Right lobe of liver (tissue), 6 donors: ENCODE data around the gene NPSR1. TPM values are rescaled to one million over a fixed set of nuclear protein-coding genes. Genes with fewer than 3 reads are reported as not detected.

Experiments used
- ATAC-seq, 4 donors: fragments of 200-7000 bp; cut with Tn5 transposase; one replicate each; pipeline ENCODE4 v1.9.1; 2020; ENCODE audit warnings: mild to moderate bottlenecking in 4 of 4, moderate library complexity in 4 of 4
- DNase-seq, 3 donors: peaks; one replicate each; pipeline ENCODE4 v3.0.0-alpha.2; 2020
- H3K27ac ChIP-seq, 3 donors: fragments of 200-600 bp; one replicate each; pipeline ENCODE4 v1.8.0; 2022
- H3K27me3 ChIP-seq, 2 donors: fragments of 200-600 bp; one replicate each; pipeline ENCODE4 v1.8.0; 2022
- H3K36me3 ChIP-seq, 4 donors: fragments of 200-600 bp; sonication (generic) in 1 of 4; one replicate each; pipeline versions ENCODE4 v1.5.1 to v1.8.0; 2017 to 2022; ENCODE audit warnings: control low read depth in 1 of 4
- H3K4me1 ChIP-seq, 4 donors: fragments of 200-600 bp; sonication (generic) in 1 of 4; one replicate each; pipeline versions ENCODE4 v1.5.1 to v1.8.0; 2017 to 2022; ENCODE audit warnings: control low read depth in 1 of 4
- H3K4me3 ChIP-seq, 3 donors: fragments of 200-600 bp; one replicate each; pipeline ENCODE4 v1.8.0; 2022
- H3K9me3 ChIP-seq, 4 donors: fragments of 200-600 bp; sonication (generic) in 1 of 4; one replicate each; pipeline versions ENCODE4 v1.5.1 to v1.8.0; 2017 to 2022; ENCODE audit warnings: control low read depth in 1 of 4
- CTCF ChIP-seq, 4 donors: fragments of 200-600 bp in 3 of 4; fragments of 450-650 bp in 1 of 4; IDR thresholded peaks; one replicate each; pipeline versions ENCODE4 v1.5.1 to v1.8.0; 2016 to 2022; ENCODE audit warnings: antibody characterized with exemption in 4 of 4, mild to moderate bottlenecking in 2 of 4
- POLR2A ChIP-seq: fragments of 450-650 bp; IDR thresholded peaks from one replicate; pipeline ENCODE4 v1.6.1; 2017; ENCODE audit warnings: antibody characterized with exemption, mild to moderate bottlenecking
- WGBS: methylation state at CpG from one replicate; pipeline ENCODE4 v1.1.6; 2018; ENCODE audit warnings: low coverage, low lambda C conversion rate; ENCODE audit not compliant: insufficient coverage; ENCODE audit errors: missing lambda C conversion rate; 5-methylcytosine and 5-hydroxymethylcytosine counted together
- intact Hi-C, 2 donors: fragments of 100-400 bp; cut with DNase I; formaldehyde crosslinking; loops; one replicate each; pipeline versions ENCODE4 v1.11.2 to v1.14.1; 2022
- total RNA-seq, 6 experiments: library from RNA; depleted of rRNA in 2 of 6; stranded (reverse); fragments of >200 nt in 2 of 6; fragmentation: NEBNext Ultra II Directional in 3 of 6; extraction: Animal tissue kit (Norgen Biotek cat#: 25700) in 3 of 6; gene quantifications; one replicate each; pipeline versions ENCODE4 v1.1.0 to v1.2.4, GENCODE V29; 2016 to 2023
- donor health status: DM: no; HTN: yes; CAD: no.
- donor health status: DM: no; HTN: no; CAD: no.
- donor health status: DM: no; HTN: no; CAD: no.
- donor health status: DM: no; HTN: yes; CAD: no.
- donor health status: DM: no; HTN: yes; CAD: no.

Gene NPSR1
- total RNA-seq, 6 experiments from 2014 or later: not detected

GRCh38 chr7:34823650-34824258, 165.7 kb downstream of the NPSR1 start:
- peak; percentile 83 to 89 (median 86) for ATAC-seq

GRCh38 chr7:34825221-34825620, 167.2 kb downstream of the NPSR1 start:
- no peaks in the 10 kb centered on the region for H3K4me1 ChIP-seq
- no peaks in the 10 kb centered on the region for H3K36me3 ChIP-seq
- TF ChIP-seq CTCF (IDR thresholded peaks at IDR 0.05): no peak
- no peak for TF ChIP-seq POLR2A
- H3K9me3 ChIP-seq: no peaks in the 10 kb centered on the region
- no peak for ATAC-seq
- no CpG with 5 or more reads among the region's 2 CpGs for WGBS
- no peak overlapping the region for H3K4me3 ChIP-seq
- no peak overlapping the region for H3K27ac ChIP-seq
- intact Hi-C loops: loop anchor here in 1 of 2 donors (10.0 kb wide), 1 partner anchor 210 kb away; the partner anchor contains the start of gene DPY19L1
- DNase-seq: no peak
- no peaks in the 10 kb centered on the region for H3K27me3 ChIP-seq

More at GRCh38 chr7:34823650-34824258, 165.7 kb downstream of the NPSR1 start:
- intact Hi-C loops: loop anchor here in 1 of 2 donors (10.0 kb wide), 1 partner anchor 211 kb away; the partner anchor contains the start of gene DPY19L1
- peak in 2 of 3 donors; percentile 53 to 59 for DNase-seq
- TF ChIP-seq POLR2A (no peak), CTCF (IDR thresholded peaks at IDR 0.05) (peak; percentile 66 to 91 (median 87))
- Histone ChIP-seq H3K4me3 (no peak overlapping the region), H3K9me3 (no peaks in the 10 kb centered on the region), H3K36me3 (no peaks in the 10 kb centered on the region), H3K27me3 (no peaks in the 10 kb centered on the region), H3K4me1 (no peaks in the 10 kb centered on the region), H3K27ac (no peak overlapping the region)
- WGBS: 24% methylated on average over 7 of the region's 7 CpGs

GRCh38 chr7:34830390-34830789, 172.4 kb downstream of the NPSR1 start:
- Histone ChIP-seq H3K27me3 (no peaks in the 10 kb centered on the region), H3K27ac (no peak overlapping the region), H3K9me3 (no peaks in the 10 kb centered on the region), H3K4me3 (no peak overlapping the region), H3K4me1 (no peaks in the 10 kb centered on the region), H3K36me3 (no peaks in the 10 kb centered on the region)
- no peak for DNase-seq
- 61% methylated on average over 3 of the region's 3 CpGs for WGBS
- ATAC-seq: no peak
- TF ChIP-seq CTCF (IDR thresholded peaks at IDR 0.05): no peak
- TF ChIP-seq POLR2A: no peak
- intact Hi-C loops: no loop called here

GRCh38 chr7:34831436-34831835, 173.4 kb downstream of the NPSR1 start:
- ATAC-seq (no peak), DNase-seq (no peak)
- no peaks in the 10 kb centered on the region for H3K9me3 ChIP-seq
- no peak overlapping the region for H3K4me3 ChIP-seq
- TF ChIP-seq POLR2A (no peak), CTCF (IDR thresholded peaks at IDR 0.05) (no peak)
- H3K36me3 ChIP-seq: no peaks in the 10 kb centered on the region
- intact Hi-C loops: no loop called here
- WGBS: 78% methylated on average over 1 of the region's 1 CpG
- no peaks in the 10 kb centered on the region for H3K4me1 ChIP-seq
- H3K27ac ChIP-seq: no peak overlapping the region
- H3K27me3 ChIP-seq: no peaks in the 10 kb centered on the region
